Activated T-cell treated with anti-CD3 and anti-CD28 coated beads, Interleukin-2, amount 50 U/mL, for 24 hours (primary cell): ENCODE data around the gene PKP2.

ENCODE experiments used
- DNase-seq: peaks from one replicate; pipeline ENCODE4 v3.0.0-alpha.2; 2020
- H3K27ac Mint-ChIP-seq: 2 replicates; pipeline ENCODE4 v1.8.0; 2020; ENCODE audit warnings: mild to moderate bottlenecking, mixed read lengths
- H3K27me3 Mint-ChIP-seq: 2 replicates; pipeline ENCODE4 v1.8.0; 2020; ENCODE audit warnings: mixed read lengths
- H3K36me3 Mint-ChIP-seq: 2 replicates; pipeline ENCODE4 v1.8.0; 2020; ENCODE audit warnings: low read depth, mixed read lengths
- H3K4me1 Mint-ChIP-seq: 2 replicates; pipeline ENCODE4 v1.8.0; 2020; ENCODE audit warnings: low read depth, mixed read lengths
- H3K4me3 Mint-ChIP-seq: 2 replicates; pipeline ENCODE4 v1.8.0; 2020; ENCODE audit warnings: mild to moderate bottlenecking, moderate library complexity, mixed read lengths
- H3K9me3 Mint-ChIP-seq: 2 replicates; pipeline ENCODE4 v1.8.0; 2020; ENCODE audit warnings: mixed read lengths

PKP2 gene

DNA sequence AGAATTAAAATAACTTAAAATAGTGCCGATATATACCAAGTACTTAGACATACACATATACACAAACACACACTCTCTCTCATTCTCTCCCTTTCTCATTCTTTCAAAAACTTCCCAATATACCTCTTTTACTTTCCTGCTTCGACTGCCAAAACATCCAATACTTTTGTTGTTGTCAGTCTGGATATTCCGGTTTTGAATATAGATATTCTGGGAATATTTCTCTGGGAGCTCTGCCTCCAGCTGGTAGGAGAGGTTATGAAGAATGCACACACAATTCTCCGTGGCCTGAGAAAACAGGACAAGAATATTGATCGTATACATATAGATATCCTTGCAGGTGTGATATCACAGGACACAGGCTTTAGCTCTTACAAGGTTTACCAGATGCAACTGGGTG, 74.2 kb downstream of the PKP2 start:
- H3K27me3 Mint-ChIP-seq, result peaks cover 2% of the 10 kb centered on the region
- H3K27ac Mint-ChIP-seq, result no peak overlapping the region
- no peak overlapping the region for H3K4me3 Mint-ChIP-seq
- H3K9me3 Mint-ChIP-seq, result no peaks in the 10 kb centered on the region
- H3K4me1 Mint-ChIP-seq, result no peaks in the 10 kb centered on the region
- H3K36me3 Mint-ChIP-seq, result no peaks in the 10 kb centered on the region
- no peak for DNase-seq

DNA sequence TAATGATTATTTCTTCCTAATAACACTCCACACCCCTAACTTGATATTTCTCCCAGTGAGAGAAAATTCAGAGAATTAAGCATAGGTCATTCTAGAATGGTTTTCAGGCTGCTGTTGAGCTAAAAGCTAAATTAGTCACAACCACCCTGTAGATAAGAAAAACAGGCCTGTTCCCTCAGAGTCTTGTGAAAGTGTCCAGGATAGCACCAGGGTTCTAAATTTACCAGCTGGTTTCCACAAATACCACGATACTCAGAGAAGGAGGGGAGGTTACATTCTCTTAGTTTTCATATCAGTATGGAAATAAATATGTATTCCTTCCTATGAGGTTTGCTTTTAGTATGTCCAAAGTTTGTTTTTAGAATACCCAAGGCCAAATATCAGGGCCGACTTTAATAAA, 74.9 kb downstream of the PKP2 start:
- H3K4me3 Mint-ChIP-seq, result no peak overlapping the region
- no peaks in the 10 kb centered on the region for H3K36me3 Mint-ChIP-seq
- H3K9me3 Mint-ChIP-seq, result no peaks in the 10 kb centered on the region
- H3K27me3 Mint-ChIP-seq, result peaks cover 2% of the 10 kb centered on the region
- H3K27ac Mint-ChIP-seq, result no peak overlapping the region
- DNase-seq, result no peak
- H3K4me1 Mint-ChIP-seq, result no peaks in the 10 kb centered on the region

DNA sequence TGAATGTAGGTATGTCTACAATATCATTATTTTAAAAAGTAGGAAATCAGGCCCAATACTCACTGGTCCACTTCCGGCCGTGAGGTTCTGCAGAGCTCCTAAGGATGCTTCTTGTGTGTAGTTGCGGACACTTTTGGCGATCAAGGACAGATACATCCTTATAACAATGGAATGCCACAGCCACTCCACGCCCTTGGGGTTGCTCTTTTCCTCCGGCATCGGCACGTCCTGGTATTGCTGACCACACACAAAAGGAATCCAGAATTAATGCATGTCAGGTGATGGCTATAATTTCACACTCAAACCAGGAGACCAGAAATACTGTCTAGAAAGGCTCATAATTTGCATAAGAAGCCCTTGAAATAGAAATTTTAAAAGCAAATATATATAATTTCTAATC, 75.3 kb downstream of the PKP2 start:
- no peak for DNase-seq
- H3K27me3 Mint-ChIP-seq, result peaks cover 2% of the 10 kb centered on the region
- H3K27ac Mint-ChIP-seq, result no peak overlapping the region
- no peaks in the 10 kb centered on the region for H3K9me3 Mint-ChIP-seq
- H3K4me1 Mint-ChIP-seq, result no peaks in the 10 kb centered on the region
- no peaks in the 10 kb centered on the region for H3K36me3 Mint-ChIP-seq
- H3K4me3 Mint-ChIP-seq, result no peak overlapping the region

DNA sequence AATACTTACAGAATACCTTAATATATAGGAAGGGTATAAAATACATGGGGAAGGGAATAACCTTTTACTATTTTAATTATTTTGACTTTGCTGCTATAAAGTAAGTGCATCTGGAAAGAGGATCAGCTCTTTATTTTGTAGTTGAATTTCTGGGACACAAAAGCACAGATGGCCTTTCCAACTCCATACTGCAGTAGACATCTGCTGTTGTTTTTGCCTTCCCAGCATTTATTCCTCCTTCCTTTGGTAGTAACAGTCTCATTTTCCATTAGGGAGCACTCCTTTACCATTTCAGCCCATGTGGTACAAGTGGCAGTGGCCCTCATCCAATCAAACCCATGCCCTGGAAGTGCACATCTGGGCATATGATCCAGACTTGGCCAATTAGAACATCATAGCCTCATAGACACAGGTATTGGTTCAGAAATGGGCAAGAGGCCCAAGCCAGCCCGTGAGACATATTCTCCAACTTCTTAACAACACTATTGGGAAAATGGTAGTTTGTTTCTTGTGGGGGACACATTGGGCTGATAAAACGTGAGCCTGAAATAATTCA, 76.1 kb downstream of the PKP2 start:
- H3K4me1 Mint-ChIP-seq, result no peaks in the 10 kb centered on the region
- no peak for DNase-seq
- H3K9me3 Mint-ChIP-seq, result no peaks in the 10 kb centered on the region
- peaks cover 2% of the 10 kb centered on the region for H3K27me3 Mint-ChIP-seq
- no peaks in the 10 kb centered on the region for H3K36me3 Mint-ChIP-seq
- no peak overlapping the region for H3K27ac Mint-ChIP-seq
- no peak overlapping the region for H3K4me3 Mint-ChIP-seq

DNA sequence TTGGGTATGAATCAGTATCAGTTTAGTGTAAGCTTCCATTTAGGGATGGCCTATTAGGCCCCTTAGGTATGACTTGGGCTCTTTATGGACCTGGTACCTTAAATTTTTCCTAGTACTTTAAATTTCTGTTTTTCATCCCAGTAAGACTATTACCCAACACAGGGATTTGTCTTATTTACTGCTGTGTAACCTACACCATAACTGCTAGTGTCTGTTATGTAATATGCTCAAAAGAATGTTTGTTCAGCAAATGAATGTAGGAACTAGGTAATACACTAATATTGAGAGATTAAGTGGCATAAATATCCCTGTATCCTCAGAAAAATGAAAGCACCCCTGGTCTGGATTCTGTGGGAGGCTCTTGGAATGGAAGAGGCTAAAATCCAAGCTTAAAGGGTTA, 77.2 kb downstream of the PKP2 start:
- Mint-ChIP-seq H3K27ac (no peak overlapping the region), H3K9me3 (no peaks in the 10 kb centered on the region), H3K27me3 (peaks cover 2% of the 10 kb centered on the region), H3K36me3 (no peaks in the 10 kb centered on the region), H3K4me1 (no peaks in the 10 kb centered on the region), H3K4me3 (no peak overlapping the region)
- DNase-seq, result no peak

DNA sequence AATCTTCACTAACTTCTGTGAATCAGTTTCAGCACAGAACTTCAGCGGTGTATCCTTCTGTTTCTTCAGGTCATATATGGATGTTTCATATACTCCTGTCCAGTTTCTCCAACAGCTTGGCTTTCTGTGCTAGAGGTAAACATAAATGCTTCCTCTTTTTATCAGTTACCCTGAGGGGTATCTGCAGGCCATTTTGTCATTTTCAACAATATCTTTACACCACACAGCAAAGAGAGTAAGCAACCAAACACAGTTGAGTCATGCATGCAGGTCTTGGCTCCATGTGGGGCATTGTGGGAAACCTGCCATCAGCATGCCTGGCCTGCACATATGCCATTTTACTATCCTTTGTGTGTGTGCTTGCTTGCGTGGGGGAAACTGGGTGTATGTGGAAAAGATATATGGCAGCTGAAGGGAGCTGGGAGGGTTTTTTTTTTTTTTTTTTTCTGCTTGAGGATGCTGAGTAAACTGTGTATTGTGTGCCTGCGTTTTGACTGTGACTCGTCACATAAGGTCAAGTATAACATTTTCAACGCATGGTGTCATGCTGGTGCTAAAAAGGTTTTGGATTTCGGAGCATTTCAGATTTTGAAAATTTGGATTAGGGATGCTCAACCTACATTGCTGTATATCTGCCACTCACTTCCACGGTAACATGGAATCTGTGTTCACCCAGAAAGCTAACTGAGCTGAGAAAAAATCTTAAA, 84.7 kb downstream of the PKP2 start:
- H3K9me3 Mint-ChIP-seq, result peaks cover 10% of the 10 kb centered on the region
- H3K36me3 Mint-ChIP-seq, result no peaks in the 10 kb centered on the region
- DNase-seq, result no peak
- H3K4me3 Mint-ChIP-seq, result no peak overlapping the region
- H3K27me3 Mint-ChIP-seq, result no peaks in the 10 kb centered on the region
- no peaks in the 10 kb centered on the region for H3K4me1 Mint-ChIP-seq
- no peak overlapping the region for H3K27ac Mint-ChIP-seq

DNA sequence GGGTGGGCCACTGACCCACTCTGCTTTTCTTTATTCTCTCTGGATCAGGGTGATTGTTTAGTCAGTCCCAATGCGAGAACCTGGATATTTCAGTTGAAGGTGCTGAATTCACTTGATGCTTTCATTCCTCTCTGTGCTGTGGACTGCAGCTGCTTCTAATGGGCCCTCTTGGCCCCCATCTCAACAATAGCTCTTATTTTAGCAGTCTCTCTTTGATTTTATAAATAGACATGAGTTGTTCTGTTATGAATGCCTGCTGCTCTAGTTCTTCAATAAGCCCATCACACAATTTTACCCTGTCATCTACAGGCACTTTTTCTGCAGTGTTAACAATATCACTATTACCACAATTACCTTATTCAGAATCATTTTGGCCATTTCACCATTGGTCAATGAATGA, 86.7 kb downstream of the PKP2 start:
- Mint-ChIP-seq H3K4me1 (no peaks in the 10 kb centered on the region), H3K36me3 (no peaks in the 10 kb centered on the region), H3K4me3 (no peak overlapping the region), H3K27me3 (no peaks in the 10 kb centered on the region), H3K27ac (no peak overlapping the region), H3K9me3 (peaks cover 17% of the 10 kb centered on the region)
- DNase-seq, result no peak

DNA sequence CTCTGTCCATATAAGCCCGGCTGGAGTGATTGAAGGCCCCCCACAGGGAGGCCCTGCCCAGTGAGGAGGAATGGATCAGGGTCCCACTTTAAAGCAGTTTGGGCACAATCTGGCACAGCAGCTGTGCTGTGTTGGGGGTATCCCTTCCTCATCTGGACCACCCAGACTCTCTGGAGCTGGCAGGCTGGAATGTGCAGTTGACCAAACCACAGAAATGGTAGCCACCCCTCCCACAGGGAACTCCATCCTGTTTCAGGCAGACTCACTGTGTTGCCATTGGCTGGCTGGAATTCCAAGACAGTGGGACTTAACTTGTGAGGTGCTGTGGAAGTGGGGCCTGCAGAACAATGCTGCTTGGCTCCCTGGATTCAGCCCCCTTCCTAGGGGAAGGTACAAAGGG, 87.4 kb downstream of the PKP2 start:
- Mint-ChIP-seq H3K9me3 (peaks cover 17% of the 10 kb centered on the region), H3K4me3 (no peak overlapping the region), H3K27me3 (no peaks in the 10 kb centered on the region), H3K36me3 (no peaks in the 10 kb centered on the region), H3K27ac (no peak overlapping the region), H3K4me1 (no peaks in the 10 kb centered on the region)
- DNase-seq, result no peak

DNA sequence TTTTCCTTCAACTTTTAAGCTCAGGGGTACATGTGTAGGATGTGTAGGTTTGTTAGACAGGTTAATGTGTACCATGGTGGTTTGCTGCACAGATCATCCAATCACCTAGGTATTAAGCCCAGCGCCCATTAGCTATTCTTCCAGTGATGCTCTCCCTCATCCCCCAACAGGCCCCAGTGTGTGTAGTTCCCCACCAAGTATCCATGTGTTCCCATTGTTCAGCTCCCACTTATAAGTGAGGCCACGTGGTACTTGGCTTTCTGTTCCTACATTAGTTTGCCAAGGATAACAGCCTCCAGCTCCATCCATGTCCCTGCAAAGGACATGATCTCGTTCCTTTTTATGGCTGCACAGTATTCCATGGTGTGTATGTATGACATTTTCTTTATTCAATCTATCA, 92.3 kb downstream of the PKP2 start:
- Mint-ChIP-seq H3K36me3 (no peaks in the 10 kb centered on the region), H3K27me3 (no peaks in the 10 kb centered on the region), H3K9me3 (peaks cover 17% of the 10 kb centered on the region), H3K27ac (no peak overlapping the region), H3K4me3 (no peak overlapping the region), H3K4me1 (no peaks in the 10 kb centered on the region)
- DNase-seq, result no peak

DNA sequence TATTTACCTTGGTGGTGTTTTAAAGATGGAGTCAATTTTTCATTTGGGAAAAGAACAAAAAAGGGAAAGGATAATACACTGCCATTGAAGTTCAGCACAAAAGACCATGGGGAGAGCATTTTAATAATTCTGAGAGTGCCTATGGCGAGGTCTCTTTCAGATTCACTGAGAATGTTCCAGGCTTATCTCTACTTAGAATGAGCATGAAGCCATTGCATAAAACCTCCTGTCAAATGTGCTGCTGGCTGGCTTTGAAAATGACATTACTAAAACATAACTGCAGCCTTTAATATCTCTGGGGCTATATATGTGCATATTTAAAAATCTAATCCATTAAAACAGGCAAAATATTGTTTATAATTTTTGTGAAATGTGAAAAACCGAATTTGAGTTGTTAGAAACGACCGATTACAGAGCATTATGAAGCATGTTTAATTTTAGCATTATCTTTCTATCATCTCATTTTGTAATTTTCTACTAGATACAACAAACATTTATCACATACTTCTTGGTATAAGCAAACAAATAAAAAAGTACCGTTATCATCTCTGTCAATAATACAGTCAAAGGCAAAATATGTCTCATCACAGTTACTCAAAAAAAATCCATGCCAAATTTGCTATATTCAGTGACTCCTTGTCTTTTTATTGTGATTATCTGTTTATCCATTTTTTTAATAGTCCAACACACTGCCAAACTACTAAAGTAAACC, 95.2 kb downstream of the PKP2 start:
- Mint-ChIP-seq H3K27me3 (peaks cover 8% of the 10 kb centered on the region), H3K4me3 (no peak overlapping the region), H3K4me1 (no peaks in the 10 kb centered on the region), H3K9me3 (peaks cover 2% of the 10 kb centered on the region), H3K36me3 (no peaks in the 10 kb centered on the region), H3K27ac (no peak overlapping the region)
- no peak for DNase-seq

DNA sequence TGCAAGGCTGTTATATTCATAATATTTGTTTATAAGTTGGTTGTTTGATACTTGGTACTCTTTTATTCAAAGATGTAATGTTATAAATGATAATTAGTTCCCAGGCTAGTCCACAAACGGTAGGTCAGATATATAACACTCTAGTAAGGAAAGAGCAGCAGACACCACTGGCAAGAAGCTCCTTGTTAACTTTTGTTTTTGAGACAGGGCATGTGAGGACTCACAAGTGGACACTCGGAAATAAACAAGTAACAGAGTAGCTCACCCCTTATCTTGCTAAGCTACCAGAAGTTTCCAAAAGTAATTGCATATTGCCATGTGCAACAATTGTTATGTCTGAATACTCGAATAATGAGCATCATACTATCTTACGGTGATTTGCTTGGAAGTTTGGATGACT, 102.3 kb downstream of the PKP2 start:
- H3K27ac Mint-ChIP-seq, result no peak overlapping the region
- no peaks in the 10 kb centered on the region for H3K9me3 Mint-ChIP-seq
- no peak for DNase-seq
- peaks cover 12% of the 10 kb centered on the region for H3K27me3 Mint-ChIP-seq
- H3K4me3 Mint-ChIP-seq, result no peak overlapping the region
- H3K4me1 Mint-ChIP-seq, result no peaks in the 10 kb centered on the region
- no peaks in the 10 kb centered on the region for H3K36me3 Mint-ChIP-seq

DNA sequence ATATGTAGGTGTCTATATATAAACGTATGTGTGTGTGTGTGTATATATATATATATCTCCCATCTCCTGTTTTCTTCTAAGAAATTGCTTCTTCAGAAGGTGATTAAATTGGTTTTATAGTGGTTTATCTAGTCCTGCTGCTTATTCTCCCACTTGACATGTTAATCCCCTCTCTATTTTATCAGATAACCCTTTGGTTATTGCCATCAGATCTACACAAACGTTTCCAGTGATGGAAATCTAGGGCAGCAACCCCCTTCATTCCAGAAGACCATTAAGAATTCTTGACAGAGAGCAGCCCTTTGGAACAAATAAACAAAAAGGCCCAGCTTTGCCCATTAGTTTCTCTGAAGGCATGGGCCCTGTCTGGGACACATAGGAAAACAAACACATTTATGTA, 106.7 kb downstream of the PKP2 start:
- H3K4me3 Mint-ChIP-seq, result no peak overlapping the region

DNA sequence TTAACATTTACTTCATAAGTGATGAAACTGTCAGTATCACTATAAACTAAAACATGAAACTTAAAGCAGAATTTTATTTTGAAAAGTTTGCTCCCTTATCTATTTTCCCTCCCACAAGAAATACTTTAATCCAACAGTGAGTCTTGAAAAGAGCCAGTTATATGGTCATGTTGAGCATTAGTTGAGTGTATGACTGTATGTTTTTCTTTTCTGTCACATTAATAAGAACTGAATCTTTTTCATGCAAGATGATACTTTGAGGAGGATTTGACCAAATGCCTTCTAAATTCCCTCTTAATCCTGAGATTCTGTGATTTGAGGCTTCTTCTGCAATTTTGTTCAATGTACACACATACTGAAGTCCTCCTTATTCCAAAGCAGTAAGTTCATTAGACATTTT, 107.1 kb downstream of the PKP2 start:
- Mint-ChIP-seq H3K27me3 (peaks cover 6% of the 10 kb centered on the region), H3K4me3 (no peak overlapping the region), H3K36me3 (no peaks in the 10 kb centered on the region), H3K4me1 (no peaks in the 10 kb centered on the region), H3K9me3 (no peaks in the 10 kb centered on the region), H3K27ac (no peak overlapping the region)
- DNase-seq, result no peak

More for the DNA sequence above, 106.7 kb downstream of the PKP2 start:
- peaks cover 4% of the 10 kb centered on the region for H3K27me3 Mint-ChIP-seq
- H3K36me3 Mint-ChIP-seq, result no peaks in the 10 kb centered on the region
- H3K9me3 Mint-ChIP-seq, result no peaks in the 10 kb centered on the region
- no peak for DNase-seq
- H3K27ac Mint-ChIP-seq, result no peak overlapping the region
- H3K4me1 Mint-ChIP-seq, result no peaks in the 10 kb centered on the region

DNA sequence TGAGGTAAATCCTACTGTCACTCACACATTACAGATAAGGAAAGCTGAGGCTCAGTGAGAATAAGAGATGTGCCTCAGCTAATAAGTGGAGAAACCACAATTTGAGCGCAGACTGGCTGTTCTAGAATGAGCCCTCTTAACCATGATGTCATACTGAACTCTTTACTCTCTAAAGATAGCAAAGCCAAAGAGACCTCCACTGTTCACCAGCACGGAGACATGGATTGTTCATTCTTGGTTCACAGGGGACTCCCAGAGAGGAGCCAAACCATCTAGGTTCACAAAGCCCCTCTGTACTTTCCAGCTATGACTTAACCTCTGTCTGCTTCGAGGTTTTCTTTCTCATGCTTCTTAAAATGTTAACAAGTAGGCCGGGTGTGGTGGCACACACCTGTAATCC, 108.2 kb downstream of the PKP2 start:
- Mint-ChIP-seq H3K36me3 (no peaks in the 10 kb centered on the region), H3K27me3 (peaks cover 14% of the 10 kb centered on the region), H3K27ac (no peak overlapping the region), H3K4me3 (no peak overlapping the region), H3K9me3 (no peaks in the 10 kb centered on the region), H3K4me1 (no peaks in the 10 kb centered on the region)
- DNase-seq, result no peak

DNA sequence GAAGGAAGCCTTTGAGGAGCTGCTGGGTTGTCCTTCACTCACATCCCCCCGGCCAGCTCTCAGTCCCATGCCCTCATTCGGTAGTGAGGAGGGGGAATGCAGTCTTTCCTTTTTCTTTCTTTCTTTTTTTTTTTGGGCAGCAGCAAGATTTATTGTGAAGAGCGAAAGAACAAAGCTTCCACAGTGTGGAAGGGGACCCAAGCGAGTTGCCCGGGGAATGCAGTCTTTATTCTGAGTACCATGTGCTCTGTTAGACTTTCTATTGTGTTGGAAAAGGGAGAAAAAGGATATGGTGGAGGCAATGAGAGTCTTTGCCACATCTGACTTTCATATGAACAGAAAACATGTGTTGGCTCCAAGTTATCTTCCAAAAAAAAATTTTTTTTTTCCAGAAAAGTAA, 111.0 kb downstream of the PKP2 start:
- Mint-ChIP-seq H3K27ac (no peak overlapping the region), H3K9me3 (no peaks in the 10 kb centered on the region), H3K4me1 (no peaks in the 10 kb centered on the region), H3K36me3 (no peaks in the 10 kb centered on the region), H3K27me3 (peaks cover 14% of the 10 kb centered on the region), H3K4me3 (no peak overlapping the region)
- DNase-seq, result no peak
